Measurements from ENCODE around the gene MXI1. TPM values are rescaled to one million over a fixed set of nuclear protein-coding genes. Genes with fewer than 3 reads are reported as not detected.
"Not testable (repeated sequence)": the region's sequence is repeated elsewhere in the genome, so short reads cannot be mapped to it uniquely, and the experiment has no call there.

MXI1 gene
- total and polyA plus RNA-seq, 2 experiments from 2014 or later = 5.1 to 8.5 TPM

DNA sequence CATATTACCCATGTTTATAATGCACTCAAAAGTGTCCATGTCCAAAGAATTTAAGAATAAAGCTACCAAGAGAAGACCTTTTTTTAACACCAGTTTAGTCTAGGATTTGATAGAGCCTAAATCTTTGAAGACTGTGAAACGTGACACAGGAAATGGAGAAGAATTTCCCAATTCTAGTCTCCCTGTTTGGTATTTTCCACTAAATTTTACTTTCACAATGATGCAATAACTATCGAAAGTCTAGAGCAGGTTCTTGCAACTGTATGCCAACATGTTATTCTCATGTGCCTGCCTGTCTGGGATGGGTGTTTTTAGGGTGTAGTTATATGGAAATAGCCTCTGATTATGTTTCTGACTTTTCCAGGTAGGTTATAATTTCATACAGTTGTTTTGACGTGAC lies 6.9 kb upstream of the MXI1 start:
- Histone ChIP-seq H3K9me2 (ENCODE audit: insufficient read depth) (no peaks in the 10 kb centered on the region), H3F3A (replicated peaks; ENCODE audit: low read depth) (no peaks in the 10 kb centered on the region), H4K20me1 (replicated peaks; ENCODE audit: insufficient read depth) (no peaks in the 10 kb centered on the region; the same call in 1 of the 2 replicates), H3K4me2 (no peak overlapping the region), H3K27ac (ENCODE audit: low read depth) (no peak overlapping the region), H3K79me2 (replicated peaks; ENCODE audit: insufficient read depth) (no peaks in the 10 kb centered on the region), H3K36me3 (ENCODE audit: insufficient read depth) (no peaks in the 10 kb centered on the region), H3K4me1 (ENCODE audit: insufficient read depth) (peaks cover 8% of the 10 kb centered on the region; the same call in 1 of the 2 replicates), H2AFZ (no peak overlapping the region), H3K27me3 (ENCODE audit: insufficient read depth) (peaks cover 55% of the 10 kb centered on the region), H3K4me3 (no peak overlapping the region)
- Mint-ChIP-seq H3K9me3 (no peaks in the 10 kb centered on the region), H3K27ac (no peak overlapping the region), H3K4me1 (peaks cover 8% of the 10 kb centered on the region), H3K27me3 (ENCODE audit: insufficient read depth, low read depth, poor library complexity) (peaks cover 20% of the 10 kb centered on the region), H3K4me3 (no peak overlapping the region), H3K36me3 (ENCODE audit: low read depth) (no peaks in the 10 kb centered on the region)
- TF ChIP-seq, protein P1, sequence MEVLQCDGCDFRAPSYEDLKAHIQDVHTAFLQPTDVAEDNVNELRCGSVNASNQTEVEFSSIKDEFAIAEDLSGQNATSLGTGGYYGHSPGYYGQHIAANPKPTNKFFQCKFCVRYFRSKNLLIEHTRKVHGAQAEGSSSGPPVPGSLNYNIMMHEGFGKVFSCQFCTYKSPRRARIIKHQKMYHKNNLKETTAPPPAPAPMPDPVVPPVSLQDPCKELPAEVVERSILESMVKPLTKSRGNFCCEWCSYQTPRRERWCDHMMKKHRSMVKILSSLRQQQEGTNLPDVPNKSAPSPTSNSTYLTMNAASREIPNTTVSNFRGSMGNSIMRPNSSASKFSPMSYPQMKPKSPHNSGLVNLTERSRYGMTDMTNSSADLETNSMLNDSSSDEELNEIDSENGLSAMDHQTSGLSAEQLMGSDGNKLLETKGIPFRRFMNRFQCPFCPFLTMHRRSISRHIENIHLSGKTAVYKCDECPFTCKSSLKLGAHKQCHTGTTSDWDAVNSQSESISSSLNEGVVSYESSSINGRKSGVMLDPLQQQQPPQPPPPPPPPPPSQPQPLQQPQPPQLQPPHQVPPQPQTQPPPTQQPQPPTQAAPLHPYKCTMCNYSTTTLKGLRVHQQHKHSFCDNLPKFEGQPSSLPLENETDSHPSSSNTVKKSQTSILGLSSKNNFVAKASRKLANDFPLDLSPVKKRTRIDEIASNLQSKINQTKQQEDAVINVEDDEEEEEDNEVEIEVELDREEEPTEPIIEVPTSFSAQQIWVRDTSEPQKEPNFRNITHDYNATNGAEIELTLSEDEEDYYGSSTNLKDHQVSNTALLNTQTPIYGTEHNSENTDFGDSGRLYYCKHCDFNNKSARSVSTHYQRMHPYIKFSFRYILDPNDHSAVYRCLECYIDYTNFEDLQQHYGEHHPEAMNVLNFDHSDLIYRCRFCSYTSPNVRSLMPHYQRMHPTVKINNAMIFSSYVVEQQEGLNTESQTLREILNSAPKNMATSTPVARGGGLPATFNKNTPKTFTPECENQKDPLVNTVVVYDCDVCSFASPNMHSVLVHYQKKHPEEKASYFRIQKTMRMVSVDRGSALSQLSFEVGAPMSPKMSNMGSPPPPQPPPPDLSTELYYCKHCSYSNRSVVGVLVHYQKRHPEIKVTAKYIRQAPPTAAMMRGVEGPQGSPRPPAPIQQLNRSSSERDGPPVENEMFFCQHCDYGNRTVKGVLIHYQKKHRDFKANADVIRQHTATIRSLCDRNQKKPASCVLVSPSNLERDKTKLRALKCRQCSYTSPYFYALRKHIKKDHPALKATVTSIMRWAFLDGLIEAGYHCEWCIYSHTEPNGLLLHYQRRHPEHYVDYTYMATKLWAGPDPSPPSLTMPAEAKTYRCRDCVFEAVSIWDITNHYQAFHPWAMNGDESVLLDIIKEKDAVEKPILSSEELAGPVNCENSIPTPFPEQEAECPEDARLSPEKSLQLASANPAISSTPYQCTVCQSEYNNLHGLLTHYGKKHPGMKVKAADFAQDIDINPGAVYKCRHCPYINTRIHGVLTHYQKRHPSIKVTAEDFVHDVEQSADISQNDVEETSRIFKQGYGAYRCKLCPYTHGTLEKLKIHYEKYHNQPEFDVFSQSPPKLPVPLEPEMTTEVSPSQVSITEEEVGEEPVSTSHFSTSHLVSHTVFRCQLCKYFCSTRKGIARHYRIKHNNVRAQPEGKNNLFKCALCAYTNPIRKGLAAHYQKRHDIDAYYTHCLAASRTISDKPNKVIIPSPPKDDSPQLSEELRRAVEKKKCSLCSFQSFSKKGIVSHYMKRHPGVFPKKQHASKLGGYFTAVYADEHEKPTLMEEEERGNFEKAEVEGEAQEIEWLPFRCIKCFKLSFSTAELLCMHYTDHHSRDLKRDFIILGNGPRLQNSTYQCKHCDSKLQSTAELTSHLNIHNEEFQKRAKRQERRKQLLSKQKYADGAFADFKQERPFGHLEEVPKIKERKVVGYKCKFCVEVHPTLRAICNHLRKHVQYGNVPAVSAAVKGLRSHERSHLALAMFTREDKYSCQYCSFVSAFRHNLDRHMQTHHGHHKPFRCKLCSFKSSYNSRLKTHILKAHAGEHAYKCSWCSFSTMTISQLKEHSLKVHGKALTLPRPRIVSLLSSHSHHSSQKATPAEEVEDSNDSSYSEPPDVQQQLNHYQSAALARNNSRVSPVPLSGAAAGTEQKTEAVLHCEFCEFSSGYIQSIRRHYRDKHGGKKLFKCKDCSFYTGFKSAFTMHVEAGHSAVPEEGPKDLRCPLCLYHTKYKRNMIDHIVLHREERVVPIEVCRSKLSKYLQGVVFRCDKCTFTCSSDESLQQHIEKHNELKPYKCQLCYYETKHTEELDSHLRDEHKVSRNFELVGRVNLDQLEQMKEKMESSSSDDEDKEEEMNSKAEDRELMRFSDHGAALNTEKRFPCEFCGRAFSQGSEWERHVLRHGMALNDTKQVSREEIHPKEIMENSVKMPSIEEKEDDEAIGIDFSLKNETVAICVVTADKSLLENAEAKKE (CRISPR knock-in tag; IDR thresholded peaks at IDR 0.05) = no peak
- TF ChIP-seq, protein P2, sequence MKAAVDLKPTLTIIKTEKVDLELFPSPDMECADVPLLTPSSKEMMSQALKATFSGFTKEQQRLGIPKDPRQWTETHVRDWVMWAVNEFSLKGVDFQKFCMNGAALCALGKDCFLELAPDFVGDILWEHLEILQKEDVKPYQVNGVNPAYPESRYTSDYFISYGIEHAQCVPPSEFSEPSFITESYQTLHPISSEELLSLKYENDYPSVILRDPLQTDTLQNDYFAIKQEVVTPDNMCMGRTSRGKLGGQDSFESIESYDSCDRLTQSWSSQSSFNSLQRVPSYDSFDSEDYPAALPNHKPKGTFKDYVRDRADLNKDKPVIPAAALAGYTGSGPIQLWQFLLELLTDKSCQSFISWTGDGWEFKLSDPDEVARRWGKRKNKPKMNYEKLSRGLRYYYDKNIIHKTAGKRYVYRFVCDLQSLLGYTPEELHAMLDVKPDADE (IDR thresholded peaks at IDR 0.05) = no peak
- TF ChIP-seq NANOG (IDR thresholded peaks at IDR 0.05; ENCODE audit: borderline replicate concordance) (no peak), ZNF114 (CRISPR knock-in tag; IDR thresholded peaks at IDR 0.05) (no peak), CREB1 (CRISPR knock-in tag; IDR thresholded peaks at IDR 0.05; ENCODE audit: low read depth) (no peak), STAT1 (IDR thresholded peaks at IDR 0.05; ENCODE audit: unreplicated experiment) (no peak), ZNF331 (CRISPR knock-in tag; IDR thresholded peaks at IDR 0.05; ENCODE audit: low read depth) (no peak)
- TF ChIP-seq, protein P3, sequence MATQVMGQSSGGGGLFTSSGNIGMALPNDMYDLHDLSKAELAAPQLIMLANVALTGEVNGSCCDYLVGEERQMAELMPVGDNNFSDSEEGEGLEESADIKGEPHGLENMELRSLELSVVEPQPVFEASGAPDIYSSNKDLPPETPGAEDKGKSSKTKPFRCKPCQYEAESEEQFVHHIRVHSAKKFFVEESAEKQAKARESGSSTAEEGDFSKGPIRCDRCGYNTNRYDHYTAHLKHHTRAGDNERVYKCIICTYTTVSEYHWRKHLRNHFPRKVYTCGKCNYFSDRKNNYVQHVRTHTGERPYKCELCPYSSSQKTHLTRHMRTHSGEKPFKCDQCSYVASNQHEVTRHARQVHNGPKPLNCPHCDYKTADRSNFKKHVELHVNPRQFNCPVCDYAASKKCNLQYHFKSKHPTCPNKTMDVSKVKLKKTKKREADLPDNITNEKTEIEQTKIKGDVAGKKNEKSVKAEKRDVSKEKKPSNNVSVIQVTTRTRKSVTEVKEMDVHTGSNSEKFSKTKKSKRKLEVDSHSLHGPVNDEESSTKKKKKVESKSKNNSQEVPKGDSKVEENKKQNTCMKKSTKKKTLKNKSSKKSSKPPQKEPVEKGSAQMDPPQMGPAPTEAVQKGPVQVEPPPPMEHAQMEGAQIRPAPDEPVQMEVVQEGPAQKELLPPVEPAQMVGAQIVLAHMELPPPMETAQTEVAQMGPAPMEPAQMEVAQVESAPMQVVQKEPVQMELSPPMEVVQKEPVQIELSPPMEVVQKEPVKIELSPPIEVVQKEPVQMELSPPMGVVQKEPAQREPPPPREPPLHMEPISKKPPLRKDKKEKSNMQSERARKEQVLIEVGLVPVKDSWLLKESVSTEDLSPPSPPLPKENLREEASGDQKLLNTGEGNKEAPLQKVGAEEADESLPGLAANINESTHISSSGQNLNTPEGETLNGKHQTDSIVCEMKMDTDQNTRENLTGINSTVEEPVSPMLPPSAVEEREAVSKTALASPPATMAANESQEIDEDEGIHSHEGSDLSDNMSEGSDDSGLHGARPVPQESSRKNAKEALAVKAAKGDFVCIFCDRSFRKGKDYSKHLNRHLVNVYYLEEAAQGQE (IDR thresholded peaks at IDR 0.05; ENCODE audit: unreplicated experiment) = no peak
- TF ChIP-seq, protein P4, sequence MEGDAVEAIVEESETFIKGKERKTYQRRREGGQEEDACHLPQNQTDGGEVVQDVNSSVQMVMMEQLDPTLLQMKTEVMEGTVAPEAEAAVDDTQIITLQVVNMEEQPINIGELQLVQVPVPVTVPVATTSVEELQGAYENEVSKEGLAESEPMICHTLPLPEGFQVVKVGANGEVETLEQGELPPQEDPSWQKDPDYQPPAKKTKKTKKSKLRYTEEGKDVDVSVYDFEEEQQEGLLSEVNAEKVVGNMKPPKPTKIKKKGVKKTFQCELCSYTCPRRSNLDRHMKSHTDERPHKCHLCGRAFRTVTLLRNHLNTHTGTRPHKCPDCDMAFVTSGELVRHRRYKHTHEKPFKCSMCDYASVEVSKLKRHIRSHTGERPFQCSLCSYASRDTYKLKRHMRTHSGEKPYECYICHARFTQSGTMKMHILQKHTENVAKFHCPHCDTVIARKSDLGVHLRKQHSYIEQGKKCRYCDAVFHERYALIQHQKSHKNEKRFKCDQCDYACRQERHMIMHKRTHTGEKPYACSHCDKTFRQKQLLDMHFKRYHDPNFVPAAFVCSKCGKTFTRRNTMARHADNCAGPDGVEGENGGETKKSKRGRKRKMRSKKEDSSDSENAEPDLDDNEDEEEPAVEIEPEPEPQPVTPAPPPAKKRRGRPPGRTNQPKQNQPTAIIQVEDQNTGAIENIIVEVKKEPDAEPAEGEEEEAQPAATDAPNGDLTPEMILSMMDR (conservative IDR thresholded peaks at IDR 0.05; ENCODE audit: low read depth in 2 of 2) = no peak
- ATAC-seq (no peak), DNase-seq (ENCODE audit: low spot score) (no peak)

DNA sequence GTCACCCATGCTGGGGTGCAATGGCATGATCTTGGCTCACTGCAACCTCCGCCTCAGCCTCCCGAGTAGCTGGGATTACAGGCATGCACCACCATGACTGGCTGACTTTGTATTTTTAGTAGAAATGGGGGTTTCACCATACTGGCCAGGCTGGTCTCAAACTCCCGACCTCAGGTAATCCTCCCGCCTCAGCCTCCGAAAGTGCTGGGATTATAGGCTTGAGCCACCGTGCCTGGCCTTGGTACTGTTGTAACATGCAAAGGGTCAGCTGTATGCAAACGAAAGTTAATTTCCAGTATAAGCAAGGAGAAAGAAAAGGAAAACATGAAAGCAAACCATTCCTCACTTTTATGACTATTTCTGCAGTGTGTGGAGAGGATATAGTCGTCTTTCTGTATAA lies 6.4 kb upstream of the MXI1 start:
- H3F3A ChIP-seq (replicated peaks; ENCODE audit: low read depth); DNase-seq (ENCODE audit: low spot score); H3K4me3 ChIP-seq; H3K27ac ChIP-seq (ENCODE audit: low read depth); ATAC-seq; H3K36me3 ChIP-seq (ENCODE audit: insufficient read depth); H2AFZ ChIP-seq; H4K20me1 ChIP-seq (replicated peaks; ENCODE audit: insufficient read depth); H3K36me3 Mint-ChIP-seq (ENCODE audit: low read depth); H3K9me2 ChIP-seq (ENCODE audit: insufficient read depth); H3K27ac Mint-ChIP-seq; H3K4me3 Mint-ChIP-seq; H3K9me3 Mint-ChIP-seq; H3K79me2 ChIP-seq (replicated peaks; ENCODE audit: insufficient read depth); H3K4me2 ChIP-seq: not testable (repeated sequence)
- peaks cover 24% of the 10 kb centered on the region for H3K27me3 Mint-ChIP-seq (ENCODE audit: insufficient read depth, low read depth, poor library complexity)
- Histone ChIP-seq H3K27me3 (ENCODE audit: insufficient read depth) (peaks cover 60% of the 10 kb centered on the region), H3K4me1 (ENCODE audit: insufficient read depth) (peaks cover 10% of the 10 kb centered on the region; the same call in 1 of the 2 replicates)
- peaks cover 12% of the 10 kb centered on the region for H3K4me1 Mint-ChIP-seq

All from GM23338 (cell line).